ENCODE measurements around the gene GAA.

GAA gene

GRCh38 chr17:80091376-80091775 lies 10.0 kb upstream of the GAA start:
- DNase-seq (ENCODE audit: low read depth), result no peak
- no peak overlapping the region for H3K4me3 ChIP-seq (ENCODE audit: low read depth, low read length)
- TF ChIP-seq CTCF (IDR thresholded peaks at IDR 0.05; ENCODE audit: insufficient read depth, low read depth, low read length, missing control alignments), result no peak

GRCh38 chr17:80092959-80093358 lies 8.4 kb upstream of the GAA start:
- no peak for DNase-seq (ENCODE audit: low read depth)
- TF ChIP-seq CTCF (IDR thresholded peaks at IDR 0.05; ENCODE audit: insufficient read depth, low read depth, low read length, missing control alignments), result no peak
- H3K4me3 ChIP-seq (ENCODE audit: low read depth, low read length), result no peak overlapping the region

- no peak for TF ChIP-seq CTCF (IDR thresholded peaks at IDR 0.05; ENCODE audit: insufficient read depth, low read depth, low read length, missing control alignments)
- no peak for DNase-seq (ENCODE audit: low read depth)
- H3K4me3 ChIP-seq (ENCODE audit: low read depth, low read length), result no peak overlapping the region
Measured at GRCh38 chr17:80095038-80095843, 6.1 kb upstream of the GAA start.

- TF ChIP-seq CTCF (IDR thresholded peaks at IDR 0.05; ENCODE audit: insufficient read depth, low read depth, low read length, missing control alignments), result no peak
- H3K4me3 ChIP-seq (ENCODE audit: low read depth, low read length), result no peak overlapping the region
- no peak for DNase-seq (ENCODE audit: low read depth)
Measured at GRCh38 chr17:80095844-80096475, 5.4 kb upstream of the GAA start.

- DNase-seq (ENCODE audit: low read depth), result no peak
- no peak overlapping the region for H3K4me3 ChIP-seq (ENCODE audit: low read depth, low read length)
- TF ChIP-seq CTCF (IDR thresholded peaks at IDR 0.05; ENCODE audit: insufficient read depth, low read depth, low read length, missing control alignments), result no peak
Measured at GRCh38 chr17:80096561-80097021, 4.8 kb upstream of the GAA start.

- DNase-seq (ENCODE audit: low read depth), result no peak
- H3K4me3 ChIP-seq (ENCODE audit: low read depth, low read length), result no peak overlapping the region
- no peak for TF ChIP-seq CTCF (IDR thresholded peaks at IDR 0.05; ENCODE audit: insufficient read depth, low read depth, low read length, missing control alignments)
Measured at GRCh38 chr17:80097127-80097621, 4.2 kb upstream of the GAA start.
